MM.1S (cell line): ENCODE data around the gene HYCC1.

ENCODE experiments used
- EZH2phosphoT487 ChIP-seq: fragments of 300-600 bp; sonication (generic); IDR thresholded peaks from 2 replicates; pipeline ENCODE4 v1.6.1; 2018; ENCODE audit warnings: antibody characterized with exemption, low read length
- TF ChIP-seq, protein P1 (sequence below): fragments of 300-600 bp; sonication (generic); IDR thresholded peaks from 2 replicates; pipeline ENCODE4 v1.5.1; 2016; ENCODE audit warnings: antibody characterized with exemption, low read length, mixed read lengths

DNA sequence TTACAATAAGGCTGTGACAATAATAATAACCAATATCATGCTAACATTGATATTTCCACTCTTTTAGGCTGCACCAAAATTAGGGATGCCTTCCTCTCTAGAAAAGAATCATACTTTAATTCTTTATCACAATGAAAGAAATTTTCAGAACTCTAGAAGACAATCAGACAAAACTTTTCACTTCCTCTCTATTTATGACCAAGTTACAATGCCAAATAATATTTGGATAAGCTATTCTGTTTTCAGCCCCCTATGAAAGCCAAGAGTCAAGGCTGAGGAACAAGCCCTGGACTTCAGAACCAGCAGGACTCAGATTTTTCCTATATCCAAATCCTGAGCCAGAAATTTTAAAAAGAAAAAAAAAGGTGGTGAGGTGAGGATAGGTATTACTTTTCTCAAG, 4.6 kb downstream of the HYCC1 start:
- TF ChIP-seq, protein P1, sequence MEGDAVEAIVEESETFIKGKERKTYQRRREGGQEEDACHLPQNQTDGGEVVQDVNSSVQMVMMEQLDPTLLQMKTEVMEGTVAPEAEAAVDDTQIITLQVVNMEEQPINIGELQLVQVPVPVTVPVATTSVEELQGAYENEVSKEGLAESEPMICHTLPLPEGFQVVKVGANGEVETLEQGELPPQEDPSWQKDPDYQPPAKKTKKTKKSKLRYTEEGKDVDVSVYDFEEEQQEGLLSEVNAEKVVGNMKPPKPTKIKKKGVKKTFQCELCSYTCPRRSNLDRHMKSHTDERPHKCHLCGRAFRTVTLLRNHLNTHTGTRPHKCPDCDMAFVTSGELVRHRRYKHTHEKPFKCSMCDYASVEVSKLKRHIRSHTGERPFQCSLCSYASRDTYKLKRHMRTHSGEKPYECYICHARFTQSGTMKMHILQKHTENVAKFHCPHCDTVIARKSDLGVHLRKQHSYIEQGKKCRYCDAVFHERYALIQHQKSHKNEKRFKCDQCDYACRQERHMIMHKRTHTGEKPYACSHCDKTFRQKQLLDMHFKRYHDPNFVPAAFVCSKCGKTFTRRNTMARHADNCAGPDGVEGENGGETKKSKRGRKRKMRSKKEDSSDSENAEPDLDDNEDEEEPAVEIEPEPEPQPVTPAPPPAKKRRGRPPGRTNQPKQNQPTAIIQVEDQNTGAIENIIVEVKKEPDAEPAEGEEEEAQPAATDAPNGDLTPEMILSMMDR, result no peak
- TF ChIP-seq EZH2phosphoT487, result no peak
